GM21717 (cell line): Measurements from ENCODE around the gene CSF2RB.

Experiments
- ATAC-seq: cut with Tn5 transposase; IDR thresholded peaks from one replicate; pipeline ENCODE4 v1.9.1; 2021; ENCODE audit warnings: mild to moderate bottlenecking, moderate library complexity; ENCODE audit not compliant: unreplicated experiment

CSF2RB gene

DNA sequence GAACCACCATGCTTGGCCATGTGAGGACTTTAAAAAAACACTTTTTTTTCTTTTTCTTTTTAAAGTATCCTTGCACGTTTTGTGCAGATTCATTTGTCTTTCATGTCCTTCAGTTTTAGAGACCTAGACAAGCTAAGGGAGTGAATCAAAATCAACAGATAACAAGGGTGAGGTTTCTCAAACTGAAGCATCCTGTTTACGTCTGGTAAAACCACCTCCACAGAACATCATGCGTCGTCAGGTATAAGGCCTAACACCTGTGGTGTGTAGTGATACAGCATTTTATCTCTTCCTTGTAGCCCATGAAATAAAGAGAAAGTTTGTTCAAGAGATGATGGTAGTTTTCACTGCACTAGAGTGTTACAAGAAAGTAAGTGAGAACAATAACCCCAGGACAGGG, 26.3 kb upstream of the CSF2RB start:
- no peak for ATAC-seq

DNA sequence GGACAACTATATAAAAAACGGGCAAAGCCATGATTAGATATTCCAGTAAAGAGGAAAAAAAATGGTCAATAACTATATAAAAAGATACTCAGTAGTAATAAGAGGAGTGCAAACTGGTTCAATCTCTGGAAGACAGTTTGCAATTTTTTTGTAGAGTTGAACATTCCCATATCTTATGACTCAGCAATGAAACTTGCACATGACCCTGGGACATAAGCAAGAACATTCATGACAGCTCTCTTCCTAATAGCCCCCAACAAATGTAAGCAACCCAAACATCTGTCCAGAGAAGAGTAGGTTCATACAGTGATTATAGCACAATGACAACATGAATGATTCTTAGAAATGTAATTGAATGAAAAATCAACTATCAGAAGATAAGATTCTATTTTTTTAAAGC, 21.8 kb upstream of the CSF2RB start:
- ATAC-seq = no peak

- ATAC-seq = no peak
Measured at GRCh38 chr22:36892292-36892691, 21.1 kb upstream of the CSF2RB start.

- ATAC-seq = no peak
Measured at GRCh38 chr22:36893262-36893661, 20.2 kb upstream of the CSF2RB start.

DNA sequence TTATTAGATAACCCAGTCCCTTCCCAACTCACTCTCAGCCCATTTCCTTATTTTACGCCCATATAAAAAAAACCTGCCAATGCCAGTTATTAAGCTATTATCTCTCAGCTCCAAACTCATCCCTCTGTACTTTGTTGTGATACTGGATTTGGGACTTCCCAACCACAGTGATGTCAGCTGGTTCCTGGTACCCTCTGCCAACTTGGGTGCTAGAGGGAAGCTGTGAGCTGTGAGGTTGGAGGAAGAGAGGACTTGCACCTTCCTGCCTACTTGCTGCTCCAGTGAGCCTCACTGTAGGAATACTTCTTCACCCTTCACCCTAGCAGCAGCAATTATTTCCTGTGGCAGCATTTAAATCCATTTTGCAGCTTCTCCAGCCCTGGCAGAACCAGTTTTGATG, 19.2 kb upstream of the CSF2RB start:
- no peak for ATAC-seq

- ATAC-seq = no peak
Measured at GRCh38 chr22:36897611-36898010, 15.8 kb upstream of the CSF2RB start.

DNA sequence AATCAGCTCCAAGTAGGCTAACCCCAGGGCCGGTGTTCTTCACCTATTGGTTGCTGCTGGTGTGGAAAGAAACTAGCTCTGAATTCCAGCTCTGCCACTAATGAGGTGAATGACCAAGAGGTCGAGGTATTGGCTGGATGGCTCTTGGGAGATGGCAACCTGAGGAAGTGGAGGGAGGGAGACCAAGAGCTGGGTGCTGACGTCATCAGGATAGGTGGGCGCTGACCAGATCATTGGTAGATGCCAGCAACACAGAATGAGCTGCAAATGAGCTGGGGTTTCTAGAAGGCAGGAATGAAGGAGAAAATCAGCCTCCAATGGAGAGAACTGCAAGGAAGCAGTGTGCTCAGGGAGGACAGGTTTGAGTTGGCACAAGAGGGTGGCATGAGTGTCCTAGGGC, 14.7 kb upstream of the CSF2RB start:
- no peak for ATAC-seq

- ATAC-seq = no peak
Measured at GRCh38 chr22:36899498-36899897, 13.9 kb upstream of the CSF2RB start.

DNA sequence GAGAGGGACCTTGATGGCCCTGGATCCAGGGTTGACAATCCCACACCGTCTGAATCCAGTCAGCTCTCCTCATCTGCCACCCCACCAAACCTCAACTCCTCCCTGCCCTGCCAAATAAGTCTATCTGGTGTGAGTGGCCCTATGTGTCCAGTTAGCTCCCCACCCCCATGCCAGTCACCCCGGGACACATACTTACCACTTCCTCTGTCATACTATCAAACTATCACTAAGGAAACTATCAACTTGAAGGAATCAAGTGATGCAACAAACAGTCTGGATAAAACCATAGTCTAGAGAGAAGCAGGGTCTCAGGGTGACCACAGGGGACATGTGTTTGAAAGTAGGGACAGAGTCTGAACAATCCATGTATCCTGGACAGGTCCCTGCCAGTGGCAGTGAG, 13.2 kb upstream of the CSF2RB start:
- ATAC-seq = no peak

DNA sequence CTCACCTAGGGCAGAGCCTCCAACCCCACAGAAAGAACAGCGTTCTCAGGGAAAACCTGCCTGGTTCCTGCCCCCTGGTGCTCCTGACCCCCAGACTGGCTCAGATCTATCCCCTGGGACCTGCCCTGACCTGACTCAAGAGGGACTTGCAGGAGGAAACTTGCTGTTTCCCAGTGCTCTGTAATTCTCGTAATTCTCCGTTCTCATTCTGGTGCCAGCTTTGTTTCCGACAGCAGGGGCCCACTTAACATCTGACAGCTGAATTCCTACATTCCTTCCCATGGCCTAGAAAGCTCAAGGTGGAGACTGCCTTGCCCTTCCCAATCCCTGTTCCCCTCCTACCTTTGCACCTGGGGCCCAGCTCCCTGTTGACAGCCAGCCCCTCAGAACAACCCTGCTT, 12.5 kb upstream of the CSF2RB start:
- no peak for ATAC-seq

DNA sequence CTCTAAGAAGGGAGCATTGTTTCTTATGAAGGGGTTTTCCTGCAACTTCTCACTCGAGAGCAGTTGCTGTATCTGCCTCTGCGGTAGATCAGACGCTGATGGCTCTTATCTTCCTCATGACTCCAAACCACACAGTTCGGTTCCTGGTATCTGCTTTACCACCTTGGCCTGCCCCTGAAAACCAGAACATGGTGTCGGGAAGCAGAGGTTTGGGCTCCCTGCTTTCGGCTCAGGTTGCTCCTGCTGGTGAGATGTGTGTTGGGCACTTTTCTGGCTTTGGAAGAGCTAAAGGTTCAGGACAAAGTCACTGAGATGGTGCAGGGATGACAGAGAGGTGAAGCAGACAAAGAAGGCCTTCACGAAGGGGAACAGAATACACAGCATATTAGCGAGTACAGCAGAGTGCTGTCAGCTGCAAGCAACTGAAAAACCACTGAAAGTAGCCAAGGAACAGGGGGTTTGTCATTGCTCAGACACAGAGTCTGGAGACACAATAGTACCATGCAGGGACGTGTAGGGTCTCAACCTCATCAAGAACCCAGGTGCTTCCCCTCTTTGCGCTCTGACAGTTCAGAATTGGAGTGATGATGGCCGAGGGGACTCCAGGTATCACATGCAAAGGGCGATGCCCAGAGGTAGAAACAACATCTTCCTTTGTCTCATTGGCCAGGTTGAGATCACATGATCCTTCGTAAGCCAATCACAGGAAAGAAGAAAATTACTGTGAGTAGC, 11.9 kb upstream of the CSF2RB start:
- ATAC-seq = peak; percentile 65

- ATAC-seq = no peak
Measured at GRCh38 chr22:36902143-36902926, 11.1 kb upstream of the CSF2RB start.

DNA sequence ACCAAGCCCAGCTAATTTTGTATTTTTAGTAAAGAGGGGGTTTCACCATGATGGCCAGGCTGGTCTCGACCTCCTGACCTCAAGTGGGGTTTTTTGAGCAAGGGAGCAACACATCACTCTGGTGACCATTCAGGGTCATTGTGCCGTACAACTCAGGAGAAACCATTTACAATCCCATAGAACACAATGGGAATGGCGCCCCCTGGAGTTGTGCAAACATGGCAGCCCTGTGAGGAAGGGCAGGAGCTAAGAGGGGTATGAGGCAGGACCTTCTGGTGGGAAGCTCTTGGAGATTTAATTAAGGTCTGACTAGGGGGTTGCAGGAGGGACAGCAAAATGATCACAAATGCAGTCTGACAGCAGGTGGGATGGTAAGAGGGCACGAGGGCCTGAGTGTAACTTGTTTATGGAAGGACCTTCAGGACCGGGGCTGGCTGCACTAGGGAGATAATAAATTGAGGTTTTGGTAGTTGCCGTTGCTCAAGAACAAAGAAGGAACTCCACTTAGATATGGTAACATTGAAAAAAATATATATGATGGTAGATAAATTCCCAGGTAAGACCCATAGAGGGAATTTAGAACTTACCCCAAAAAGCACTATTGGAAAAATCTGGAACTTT, 9.1 kb upstream of the CSF2RB start:
- no peak for ATAC-seq

GRCh38 chr22:36907253-36908195, 5.9 kb upstream of the CSF2RB start:
- no peak for ATAC-seq

- ATAC-seq = no peak
Measured at GRCh38 chr22:36910461-36910860, 3.0 kb upstream of the CSF2RB start.

GRCh38 chr22:36911887-36912661, 1.4 kb upstream of the CSF2RB start:
- no peak for ATAC-seq

GRCh38 chr22:36912694-36913426, 568 bp upstream of the CSF2RB start:
- ATAC-seq = no peak

DNA sequence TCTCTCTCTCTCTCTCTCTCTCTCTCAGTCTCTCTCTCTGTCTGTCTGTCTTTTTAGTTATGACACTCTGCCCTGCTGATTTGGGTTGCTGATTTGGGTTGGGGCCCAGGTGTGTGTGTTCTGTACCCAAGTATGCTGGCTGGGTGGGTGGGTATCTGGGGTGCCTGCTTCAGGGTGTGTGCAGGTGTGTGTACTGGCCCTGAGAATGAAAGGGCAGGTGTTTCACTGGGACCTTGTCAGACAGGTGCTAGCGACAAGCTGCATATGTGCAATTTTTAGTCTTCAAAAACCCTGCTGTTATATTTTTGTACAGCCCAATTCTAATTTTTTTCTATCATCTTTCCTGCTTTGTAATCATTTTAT, 943 bp downstream of the CSF2RB start:
- ATAC-seq = no peak

GRCh38 chr22:36916034-36916433, 2.6 kb downstream of the CSF2RB start:
- no peak for ATAC-seq
